G401 (cell line): Measurements from ENCODE around the gene FLNC. TPM values are rescaled to one million over a fixed set of nuclear protein-coding genes. Genes with fewer than 3 reads are reported as not detected.

Source experiments
- DNase-seq: peaks from one replicate; pipeline ENCODE4 v3.0.0-alpha.2; 2015; ENCODE audit warnings: low spot score
- in situ Hi-C: cut with HindIII; loops from 2 replicates; pipeline ENCODE4 v1.10.0; 2016; ENCODE audit warnings: low sequenced_read_pairs, mixed read lengths
- total RNA-seq: library from RNA; depleted of rRNA; stranded (reverse); fragments of >200 nt; shearing (Covaris generic); gene quantifications from 2 replicates; pipeline ENCODE4 v1.2.3, GENCODE V29; 2014

The FLNC gene
- total RNA-seq, 1 experiment from 2014 or later: 231 TPM

DNA sequence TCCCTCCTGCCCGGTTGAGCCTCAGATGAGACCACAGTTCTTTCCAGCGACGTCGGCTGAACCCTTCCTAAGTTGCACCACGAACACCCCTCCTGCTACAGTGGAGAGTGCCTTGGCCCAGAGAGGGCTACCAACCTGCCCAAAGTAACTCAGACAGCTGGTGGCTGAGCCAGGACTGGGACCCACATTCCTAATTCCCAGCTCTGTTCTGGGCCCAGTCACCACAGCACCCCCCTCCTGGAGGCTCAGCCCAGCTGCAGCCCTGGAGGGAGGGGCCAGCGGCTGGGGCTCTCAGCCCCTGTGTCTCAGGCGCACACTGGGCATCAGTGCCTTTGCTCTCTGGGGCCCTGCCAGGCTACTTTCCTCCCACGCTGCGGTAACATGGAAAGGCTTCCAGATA, 43.0 kb downstream of the FLNC start:
- no peak for DNase-seq
- in situ Hi-C loops: no loop called here

DNA sequence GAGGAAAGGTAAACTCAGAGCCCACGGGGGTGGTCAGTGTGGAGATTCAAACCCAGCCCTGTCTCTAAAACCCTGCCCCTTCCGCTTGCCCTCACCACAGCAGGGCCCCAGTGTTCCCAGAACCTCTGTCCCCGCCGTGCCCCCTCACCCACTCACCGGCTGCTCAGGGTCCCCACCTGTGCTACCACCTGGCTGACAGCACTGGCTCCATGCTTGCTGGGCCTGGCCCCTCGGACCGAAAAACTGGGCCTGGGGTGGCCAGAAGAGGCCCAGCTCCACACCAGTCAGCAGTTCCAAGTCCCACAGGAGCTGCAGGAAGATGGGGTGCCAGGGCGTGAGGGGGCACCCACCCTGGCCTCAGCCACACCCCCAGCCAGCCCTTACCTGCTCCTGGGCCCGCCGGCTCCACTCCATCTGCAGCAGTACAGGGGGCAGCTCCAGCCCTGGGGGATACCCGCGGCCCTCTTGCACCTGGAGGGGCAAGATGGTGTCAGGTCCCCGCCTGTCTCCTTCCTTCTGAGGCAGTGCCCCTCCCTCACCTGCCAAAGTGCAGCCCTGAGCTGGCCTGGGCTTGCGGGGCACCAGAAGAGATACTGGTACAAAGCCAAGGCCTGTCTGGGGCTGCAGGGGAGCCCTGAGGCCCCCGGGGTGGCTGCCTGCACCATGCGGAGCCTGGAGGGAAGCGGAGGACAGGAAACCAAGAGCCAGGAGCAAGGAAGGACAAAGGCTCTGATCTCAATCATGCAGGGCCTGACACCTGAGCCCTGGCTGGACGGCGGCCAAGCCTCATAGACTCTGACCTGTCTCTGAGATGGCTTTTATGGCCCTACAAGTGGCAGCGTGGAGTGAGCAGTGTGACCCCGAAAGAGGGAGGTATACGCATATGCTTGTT, 44.2 kb downstream of the FLNC start:
- in situ Hi-C loops: no loop called here
- no peak for DNase-seq

DNA sequence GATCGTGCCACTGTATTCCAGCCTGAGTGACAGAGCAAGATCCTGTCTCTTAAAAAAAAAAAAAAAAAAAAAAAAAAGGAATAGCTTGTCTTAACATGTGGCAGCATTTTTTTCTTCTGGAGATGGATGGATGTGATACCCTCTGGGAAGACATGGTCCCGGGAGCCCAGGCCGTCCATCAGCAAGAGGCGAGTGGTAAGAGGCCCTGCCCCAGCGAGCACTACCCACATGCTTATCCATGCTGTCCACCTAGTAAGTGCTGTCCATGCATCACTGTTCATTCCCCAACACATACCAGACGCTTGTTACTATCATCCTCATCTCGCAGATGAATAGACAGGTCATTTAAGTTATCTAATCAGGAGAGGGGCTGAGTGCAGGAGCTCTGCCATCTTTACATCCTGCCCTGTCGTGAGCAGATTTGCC, 45.3 kb downstream of the FLNC start:
- in situ Hi-C loops: no loop called here

DNA sequence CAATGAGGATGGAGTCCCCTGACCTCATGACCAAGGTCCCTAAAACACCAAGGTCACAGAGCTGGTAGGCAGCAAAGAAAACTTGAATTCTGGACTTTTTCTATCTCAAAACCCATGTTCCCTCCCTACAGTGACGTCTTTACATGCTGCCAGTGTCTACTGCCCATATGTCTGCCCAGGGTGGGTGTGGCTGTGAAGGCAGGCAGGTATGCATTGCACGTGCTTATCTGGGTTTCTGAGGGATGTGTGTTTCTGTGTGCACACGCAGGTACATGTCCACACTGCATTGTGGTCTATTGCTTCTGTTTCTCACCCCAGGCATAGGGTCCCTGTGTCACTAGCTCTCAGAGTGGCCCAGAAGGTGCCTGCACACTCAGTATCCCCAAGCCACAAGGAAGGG, 45.9 kb downstream of the FLNC start:
- no peak for DNase-seq
- in situ Hi-C loops: no loop called here

More for the DNA sequence above, 45.3 kb downstream of the FLNC start:
- DNase-seq: no peak

DNA sequence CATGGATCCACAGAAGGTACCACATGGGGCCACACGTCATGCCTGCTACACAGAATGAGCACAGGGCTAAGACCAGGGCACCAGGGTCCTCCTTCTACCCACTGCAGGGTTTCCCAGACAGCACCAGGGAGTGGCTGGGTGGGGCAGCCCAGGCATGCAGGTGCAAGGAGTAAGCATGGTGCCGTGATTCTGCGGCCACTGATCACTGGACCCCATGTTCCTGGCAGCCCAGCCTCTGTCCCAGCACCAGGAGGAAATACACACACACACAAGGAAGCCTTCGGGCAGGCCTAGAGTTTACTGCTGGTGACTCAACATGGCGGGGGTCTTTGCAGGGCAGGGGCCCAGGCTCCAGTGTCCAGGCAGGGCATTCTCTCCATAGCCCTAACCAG, 46.4 kb downstream of the FLNC start:
- in situ Hi-C loops: no loop called here
- no peak for DNase-seq

DNA sequence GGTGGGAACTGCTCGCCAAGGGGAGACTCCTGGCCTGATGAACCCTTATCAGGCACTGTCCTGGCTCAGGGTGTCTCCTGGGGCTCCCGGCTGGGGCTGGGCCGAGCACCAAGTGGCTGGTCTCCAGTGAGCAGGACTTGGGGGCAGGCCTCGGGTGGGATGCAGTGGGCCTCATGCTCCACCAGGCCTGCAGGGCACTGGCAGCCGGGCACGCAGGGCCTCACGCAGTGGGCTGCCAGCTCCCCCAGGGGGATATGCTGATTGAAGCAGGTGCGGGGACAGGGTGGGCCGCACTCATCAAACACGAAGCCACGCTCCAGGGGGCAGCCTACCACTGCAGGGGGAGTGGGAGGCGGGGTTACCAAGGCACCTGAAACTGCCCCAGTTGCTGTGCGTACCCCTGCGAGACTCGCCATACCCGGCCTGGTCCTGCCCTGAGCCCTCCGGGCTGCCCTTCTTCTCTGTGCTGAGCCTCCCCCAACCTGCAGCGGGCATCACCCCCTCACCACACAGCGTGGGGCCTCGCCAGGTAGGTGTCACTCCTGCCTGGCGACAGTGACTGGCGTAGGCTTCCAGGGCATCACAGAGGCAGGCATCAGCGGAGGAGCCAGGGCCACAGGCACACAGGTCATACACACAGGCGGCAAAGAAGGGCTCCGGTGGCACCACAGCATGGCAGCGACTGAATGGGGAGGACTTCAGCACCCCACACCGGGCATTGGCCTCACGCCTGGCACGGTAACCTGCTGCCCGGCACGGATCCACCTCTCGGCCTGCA, 47.0 kb downstream of the FLNC start:
- peak; percentile 56 for DNase-seq

DNA sequence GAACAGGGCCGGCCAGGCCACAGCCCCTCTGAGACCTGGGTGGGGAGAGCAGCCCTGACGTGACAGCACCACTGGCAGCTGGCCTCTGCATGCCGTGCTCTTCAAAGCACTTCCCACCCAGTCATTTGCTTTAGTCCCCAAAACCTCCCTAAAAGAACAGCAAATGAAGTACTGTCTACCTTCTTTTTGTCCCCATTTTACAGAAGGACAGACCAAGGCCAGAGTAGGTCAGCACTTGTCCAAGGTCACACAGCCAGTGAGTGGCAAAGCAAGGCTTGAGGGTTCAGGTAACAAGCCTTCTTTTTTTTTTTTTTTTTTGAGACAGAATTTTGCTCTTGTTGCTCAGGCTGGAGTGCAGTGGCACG, 47.5 kb downstream of the FLNC start:
- in situ Hi-C loops: no loop called here
- no peak for DNase-seq

More for the DNA sequence above, 47.0 kb downstream of the FLNC start:
- in situ Hi-C loops: no loop called here

DNA sequence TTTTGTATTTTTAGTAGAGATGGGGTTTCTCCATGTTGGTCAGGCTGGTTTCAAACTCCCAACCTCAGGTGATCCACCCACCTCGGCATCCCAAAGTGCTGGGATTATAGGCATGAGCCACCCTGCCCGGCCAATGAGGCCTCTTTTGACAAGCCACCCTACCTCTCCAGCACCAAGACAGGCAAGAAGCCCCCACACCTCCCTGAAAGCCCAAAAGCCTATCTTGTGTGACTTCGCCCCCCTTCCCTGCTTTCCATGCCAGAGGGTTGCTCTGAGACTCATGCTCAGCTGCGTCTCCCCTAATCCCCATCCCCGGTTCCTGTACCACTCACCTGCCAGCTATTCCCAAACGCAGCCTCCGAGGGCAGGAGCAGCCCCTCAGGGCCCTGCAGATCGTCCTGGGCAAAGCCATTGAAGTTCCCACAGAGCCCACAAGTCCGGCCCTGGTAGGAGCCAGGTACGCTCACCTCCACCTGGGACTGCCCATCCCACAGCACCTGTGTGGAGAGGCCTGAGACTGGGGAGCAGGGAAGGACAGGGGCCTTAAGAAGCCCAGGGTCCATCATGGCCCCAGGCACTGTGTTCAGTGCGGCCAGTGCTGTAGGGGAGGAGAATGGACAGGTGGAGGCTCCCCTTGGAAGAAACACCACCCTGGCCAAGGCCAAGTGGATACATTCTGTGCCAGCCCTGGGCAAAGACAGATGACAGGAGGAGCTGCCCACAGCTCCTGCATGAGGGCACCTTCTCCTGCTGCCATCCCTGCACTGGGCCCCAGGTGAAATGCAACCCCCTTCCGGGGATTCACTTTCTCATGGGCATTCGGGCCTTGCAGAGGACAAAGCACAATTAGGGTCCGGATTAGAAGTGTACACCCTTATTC, 48.3 kb downstream of the FLNC start:
- in situ Hi-C loops: no loop called here
- peak; percentile 94 for DNase-seq

DNA sequence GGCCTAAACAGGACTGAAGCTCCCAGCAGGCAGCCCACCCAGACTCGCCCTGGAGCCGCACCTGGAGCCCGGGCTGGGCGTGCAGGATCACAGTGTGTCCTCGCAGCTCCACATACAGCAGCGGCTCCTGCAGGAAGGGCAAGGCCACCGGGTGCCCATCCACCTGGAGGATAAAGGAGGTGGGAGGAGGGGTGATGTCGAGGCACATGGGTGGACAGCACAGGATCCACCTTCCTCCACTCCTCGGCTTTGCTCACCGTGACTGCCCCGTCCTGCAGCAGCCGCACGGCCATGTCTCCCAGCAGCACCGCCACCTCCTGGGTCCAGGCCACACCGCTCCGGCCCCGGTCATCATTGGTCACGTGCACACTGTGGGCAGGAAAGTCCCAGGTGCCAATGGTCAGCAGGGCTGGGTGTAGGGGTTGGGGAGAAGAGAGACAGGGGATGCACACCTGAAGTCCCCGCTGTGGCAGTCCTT, 49.3 kb downstream of the FLNC start:
- peak; percentile 72 for DNase-seq
- in situ Hi-C loops: no loop called here

DNA sequence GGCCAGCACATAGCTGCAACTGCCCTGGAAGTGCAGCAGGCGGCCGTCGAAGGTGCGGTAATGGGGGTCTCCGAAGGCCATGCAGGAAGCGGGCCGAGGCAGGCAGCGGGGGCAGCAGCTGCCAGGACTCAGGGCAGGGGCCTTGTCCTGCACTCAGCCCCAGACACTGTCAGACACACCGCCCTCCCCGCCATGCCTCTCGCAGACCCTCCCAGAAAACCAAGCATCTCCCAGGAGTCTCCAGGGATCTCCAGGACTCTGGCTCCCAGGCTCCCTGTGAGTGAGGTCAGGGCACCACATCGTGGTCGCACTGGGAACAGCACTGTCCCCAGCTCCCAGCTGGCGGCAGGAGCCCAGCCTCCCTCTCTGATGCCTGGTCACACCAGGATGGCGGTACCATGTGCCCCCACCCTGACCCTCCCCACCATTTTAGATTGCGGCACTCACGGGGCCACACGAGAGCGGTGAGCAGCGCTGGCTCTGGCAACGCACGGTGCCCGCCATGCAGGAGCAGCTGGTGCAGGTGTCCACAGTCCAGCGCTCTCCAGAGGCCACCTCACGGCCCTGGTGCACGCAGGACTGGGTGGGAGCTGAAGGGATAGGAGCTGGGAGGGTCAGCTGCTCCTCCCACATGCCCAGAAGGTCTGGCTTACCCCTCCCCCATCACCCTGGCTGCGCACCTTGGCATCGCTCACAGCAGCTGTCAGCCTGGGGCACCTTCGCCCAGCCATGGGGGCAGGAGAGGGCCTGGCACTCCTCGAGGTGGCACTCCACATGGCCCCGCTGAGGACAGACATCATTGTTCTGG, 49.9 kb downstream of the FLNC start:
- DNase-seq: peak; percentile 83
- in situ Hi-C loops: no loop called here

DNA sequence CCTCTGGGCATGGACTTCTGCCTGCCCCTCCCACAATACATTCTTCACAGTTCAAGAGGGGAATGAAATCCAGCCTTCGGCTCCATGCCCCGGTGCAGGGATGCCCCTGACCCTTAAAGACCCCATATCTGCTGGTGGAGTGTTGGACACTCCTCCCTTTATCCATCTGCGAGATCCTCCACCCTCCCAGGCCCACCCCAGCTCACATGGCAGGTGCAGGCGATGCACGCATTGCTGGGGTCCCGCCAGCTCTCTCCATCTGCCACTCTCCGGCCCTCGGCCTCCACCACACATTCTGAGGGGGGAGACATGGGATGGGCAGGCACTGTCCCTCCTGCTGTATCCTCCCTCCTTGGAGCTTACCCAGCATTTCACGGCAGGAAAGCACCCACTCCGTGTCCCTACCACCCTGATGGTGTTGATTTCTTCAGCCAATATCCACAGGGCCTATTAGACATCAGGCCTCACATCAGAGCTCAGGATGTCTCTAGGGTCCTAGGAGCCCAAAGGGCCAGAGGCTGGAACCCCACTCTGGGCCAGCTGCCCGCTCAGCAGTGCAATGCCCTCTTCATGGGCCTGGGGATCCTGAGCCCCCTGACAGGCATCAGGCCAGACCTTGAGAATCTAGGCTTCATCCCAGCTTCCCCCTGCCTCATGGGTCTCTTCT, 50.7 kb downstream of the FLNC start:
- peak; percentile 92 for DNase-seq
- in situ Hi-C loops: no loop called here

DNA sequence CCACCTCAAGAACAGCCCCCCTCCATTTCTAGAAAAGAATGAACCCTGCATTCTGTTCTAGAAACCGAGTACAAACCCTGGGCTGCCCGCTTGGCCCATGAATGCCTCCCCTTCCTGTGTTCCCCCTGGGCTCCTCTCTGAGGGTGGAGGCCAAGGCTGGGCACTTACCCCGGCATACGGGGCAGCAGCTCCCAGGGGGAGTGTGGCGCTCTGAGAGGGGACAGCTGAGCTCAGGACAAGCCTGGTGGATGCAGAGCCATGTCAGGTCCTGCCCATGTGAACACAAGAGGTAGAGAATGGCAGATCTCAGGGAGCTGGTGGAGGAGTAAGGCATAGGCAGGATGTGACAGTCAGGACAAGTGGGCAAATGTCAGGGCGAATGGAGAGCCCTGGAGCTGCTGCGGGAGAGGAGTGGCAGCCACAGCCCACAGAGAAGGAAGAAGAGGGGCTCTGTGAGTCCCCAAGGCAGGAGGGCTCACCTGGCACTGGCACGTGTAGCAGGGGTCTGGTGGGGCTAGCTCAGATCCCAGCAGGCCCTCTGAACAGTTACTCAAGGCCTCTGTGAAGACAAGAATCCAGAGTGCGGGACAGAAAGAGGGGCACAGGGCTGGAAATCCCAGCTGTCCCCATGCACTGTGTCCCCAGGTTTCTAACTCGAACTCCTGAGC, 51.4 kb downstream of the FLNC start:
- DNase-seq: no peak
- in situ Hi-C loops: no loop called here

DNA sequence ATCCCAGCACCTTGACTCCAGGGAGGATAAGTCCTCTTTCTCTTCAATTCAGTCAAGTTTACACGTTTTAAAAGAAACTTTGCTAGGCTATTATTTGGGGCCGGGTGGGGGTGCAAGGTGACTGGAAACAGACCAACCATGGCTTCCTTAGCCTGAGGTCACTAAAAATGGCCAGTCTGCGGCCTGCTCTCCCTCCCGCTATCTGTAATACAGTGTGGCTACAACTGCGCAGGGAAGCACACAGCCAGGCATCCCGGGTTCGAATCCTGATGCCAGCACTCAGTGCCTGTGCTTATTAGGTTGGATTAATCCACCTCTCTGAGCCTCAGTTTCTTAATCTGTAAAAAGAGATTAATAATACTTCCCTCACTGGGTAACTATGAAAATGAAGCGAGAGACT, 51.9 kb downstream of the FLNC start:
- in situ Hi-C loops: no loop called here
- no peak for DNase-seq

DNA sequence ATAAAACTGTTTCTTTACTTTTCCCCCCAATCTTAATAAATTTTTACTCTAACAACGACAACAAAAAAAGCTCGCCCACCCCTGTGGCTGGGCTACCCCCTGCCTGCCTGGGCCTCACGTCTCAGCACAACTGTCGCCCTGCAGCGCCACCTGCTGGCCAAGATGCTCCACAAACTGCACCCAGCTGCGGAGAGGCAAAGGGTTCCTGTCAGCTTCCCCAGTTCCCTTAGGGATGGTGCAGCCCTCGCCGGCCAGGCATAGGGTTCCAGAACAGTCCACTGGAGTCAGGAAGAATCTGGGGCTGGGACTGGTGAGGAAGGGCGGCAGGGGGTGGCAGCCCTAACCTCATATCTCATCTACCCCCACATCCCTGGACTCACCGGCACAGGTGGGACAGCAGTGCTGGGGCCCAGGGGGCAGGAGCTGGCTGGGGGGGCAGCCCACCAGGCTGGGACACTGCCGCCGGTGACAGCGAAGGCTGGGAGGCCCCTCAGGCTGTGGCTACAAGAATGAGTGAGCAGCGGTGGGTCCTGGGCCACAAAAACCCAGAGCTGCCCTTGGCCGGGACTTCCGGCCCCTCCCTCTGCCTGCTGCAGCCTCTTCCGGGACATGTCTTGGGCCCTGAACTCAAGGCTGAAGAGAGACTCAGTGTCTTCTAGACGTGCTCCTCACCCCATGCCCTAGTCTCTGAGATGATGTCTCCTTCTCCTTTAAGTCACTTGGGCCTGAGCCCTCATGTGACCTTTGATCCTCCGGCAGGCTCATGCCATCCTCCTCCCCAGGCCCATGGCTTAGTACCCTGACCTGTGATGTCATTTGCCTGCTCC, 53.6 kb downstream of the FLNC start:
- peak; percentile 82 for DNase-seq
- in situ Hi-C loops: no loop called here

DNA sequence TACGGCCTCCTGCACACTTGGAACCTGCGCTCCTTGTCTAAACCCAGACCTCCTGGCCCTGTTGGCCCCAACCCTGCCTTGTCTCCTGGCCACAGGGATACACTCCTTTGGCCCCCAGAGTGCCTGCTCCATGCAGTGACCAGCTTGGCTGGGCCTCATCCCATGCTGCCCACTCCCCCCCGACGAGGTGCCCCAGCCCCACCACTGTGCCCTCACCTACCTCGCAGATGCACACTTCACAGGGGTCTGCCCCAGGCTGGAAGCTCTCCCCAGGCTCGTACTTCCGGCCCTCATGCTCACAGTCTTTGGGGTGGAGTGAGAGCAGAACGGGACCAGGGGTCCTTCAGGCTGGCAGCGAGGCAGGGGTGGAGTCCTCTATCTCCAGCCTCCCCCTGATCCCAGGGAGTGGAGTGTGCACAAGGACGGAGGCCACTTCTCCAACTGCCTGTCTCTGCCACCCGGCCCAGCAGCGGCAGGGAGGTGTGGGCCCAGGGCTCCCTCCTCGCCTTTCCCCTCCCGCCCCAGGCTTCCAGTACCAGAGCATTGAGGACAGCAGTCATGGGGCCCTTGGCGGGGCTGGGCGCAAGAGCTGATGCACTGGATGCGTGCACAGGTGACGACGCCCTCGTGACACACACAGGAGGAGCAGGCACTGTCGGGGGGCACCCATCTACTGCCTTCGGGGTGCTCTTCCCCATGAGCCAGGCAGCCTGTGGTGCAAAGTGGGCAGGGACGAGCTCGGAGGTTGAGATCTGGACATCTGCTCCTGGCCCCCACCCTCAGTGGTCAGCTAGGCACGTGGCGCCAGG, 54.6 kb downstream of the FLNC start:
- no peak for DNase-seq

More for the DNA sequence above, 54.6 kb downstream of the FLNC start:
- in situ Hi-C loops: no loop called here
